Heart right ventricle (tissue), 16 donors: Measurements from ENCODE around the gene TPO. TPM values are rescaled to one million over a fixed set of nuclear protein-coding genes. Genes with fewer than 3 reads are reported as not detected.

ENCODE experiments used
- ATAC-seq, 8 donors: fragments of 200-7000 bp; cut with Tn5 transposase; one replicate each; pipeline ENCODE4 v1.9.1; 2020; ENCODE audit warnings: mild to moderate bottlenecking in 8 of 8, moderate library complexity in 8 of 8, moderate number of reproducible peaks in 1 of 8
- DNase-seq, 2 donors: peaks; one replicate each; pipeline ENCODE4 v3.0.0-alpha.2; 2020
- H3K27ac ChIP-seq, 10 donors: fragments of 200-600 bp; sonication (generic) in 2 of 10; one replicate each; pipeline versions ENCODE4 v1.5.0 to v1.8.0; 2020 to 2022; ENCODE audit warnings: mild to moderate bottlenecking in 3 of 10
- H3K27me3 ChIP-seq, 7 donors: fragments of 200-600 bp; one replicate each; pipeline ENCODE4 v1.8.0; 2021 to 2022; ENCODE audit warnings: mild to moderate bottlenecking in 2 of 7
- H3K36me3 ChIP-seq, 9 donors: fragments of 200-600 bp; sonication (generic) in 1 of 9; one replicate each; pipeline versions ENCODE4 v1.5.0 to v1.8.0; 2020 to 2022; ENCODE audit warnings: mild to moderate bottlenecking in 2 of 9
- H3K4me1 ChIP-seq, 9 donors: fragments of 200-600 bp; sonication (generic) in 1 of 9; one replicate each; pipeline versions ENCODE4 v1.5.0 to v1.8.0; 2020 to 2022; ENCODE audit warnings: mild to moderate bottlenecking in 4 of 9
- H3K4me3 ChIP-seq, 10 donors: fragments of 200-600 bp; sonication (generic) in 2 of 10; one replicate each; pipeline versions ENCODE4 v1.5.0 to v1.8.0; 2020 to 2022; ENCODE audit warnings: mild to moderate bottlenecking in 7 of 10, moderate library complexity in 2 of 10
- H3K9me3 ChIP-seq, 11 donors: fragments of 200-600 bp in 10 of 11; sonication (generic) in 2 of 11; one replicate each; pipeline versions ENCODE4 v1.5.0 to v1.8.0; 2013 to 2022; ENCODE audit warnings: mild to moderate bottlenecking in 2 of 11, control low read depth in 1 of 11, moderate library complexity in 1 of 11
- WGBS, 2 donors: extraction: QIAGEN DNeasy Blood & Tissue Kit; methylation state at CpG; one replicate each; pipeline ENCODE4 v1.1.7; 2013; ENCODE audit warnings: inconsistent platforms in 1 of 2; 5-methylcytosine and 5-hydroxymethylcytosine counted together
- intact Hi-C, 10 donors: fragments of 100-400 bp; cut with DNase I; formaldehyde crosslinking; loops; one replicate each; pipeline versions ENCODE4 v1.11.1 to v1.14.2; 2022
- polyA plus RNA-seq, 2 donors: library from polyadenylated mRNA; stranded (reverse); fragments of 200-250 nt; gene quantifications; one replicate each; pipeline ENCODE4 v1.2.3, GENCODE V29; 2013
- total RNA-seq, 10 donors: library from RNA; stranded (reverse); fragmentation: NEBNext Ultra II Directional in 3 of 10; extraction: Animal tissue kit (Norgen Biotek cat#: 25700) in 3 of 10; gene quantifications; one replicate each; pipeline versions ENCODE4 v1.2.1 to v1.2.4, GENCODE V29; 2021 to 2023
- TF ChIP-seq, protein P1 (sequence below), 9 donors: fragments of 200-600 bp; sonication (generic) in 2 of 9; IDR thresholded peaks; one replicate each; pipeline versions ENCODE4 v1.5.0 to v1.8.0; 2021 to 2022; ENCODE audit warnings: antibody characterized with exemption in 9 of 9, mild to moderate bottlenecking in 5 of 9, moderate library complexity in 1 of 9
- donor health status: Arrhythmogenic right ventricular cardiomyopathy.
- donor health status: ischemic (EF 13 %, LVEDD 7.1; RV severe dilation, severe dysfunction).
- donor health status: healthy with polysubstance abuse.
- donor health status: DM: no; HTN: yes; CAD: no.
- donor health status: DM: no; HTN: no; CAD: no.
- donor health status: ischemic (EF 25% LVEDD 6.9; RV normal size, moderate dysfunction).
- donor health status: ischemic (EF 25% LVEDD 5.7; RV mildly dilated, moderate dysfunction).
- donor health status: healthy.
- donor health status: DM: yes; HTN: yes; CAD: no.
- donor health status: Ischemic cardiomyopathy.
- donor health status: ischemic (EF 35%, LVEDD 5.7; RV mildly dilated, moderate dysfunction).
- donor health status: nonischemic (EF 11% LVEDD 7.7; RV severe dilation, severe dysfunction).
- donor health status: DM: yes; HTN: yes; CAD: no.
- donor health status: PGD.
- donor health status: ischemic (EF 29% LVEDD 5.4; RV normal size, mild dysfunction).
- donor health status: nonischemic (EF 23%, LVEDD 6.1; RV moderate dilation, normal function).

The TPO gene
- total and polyA plus RNA-seq, 12 donors: 0.85 to 22.1 (median 6.4) TPM

GRCh38 chr2:1581965-1582625, 168.8 kb downstream of the TPO start:
- peak overlapping the region in 6 of 10 donors; percentile 8 to 80 (median 60) for H3K27ac ChIP-seq

GRCh38 chr2:1582891-1583341, 169.7 kb downstream of the TPO start:
- peaks cover 0 to 10% (median 0%) of the 10 kb centered on the region in 7 donors for H3K27me3 ChIP-seq
- no peaks in the 10 kb centered on the region for H3K9me3 ChIP-seq
- no peak overlapping the region for H3K27ac ChIP-seq
- H3K36me3 ChIP-seq: no peaks in the 10 kb centered on the region
- no peak overlapping the region for H3K4me3 ChIP-seq
- WGBS, 2 donors: 91% methylated on average over 22 of the region's 22 CpGs
- peaks cover 0 to 13% (median 0%) of the 10 kb centered on the region in 9 donors for H3K4me1 ChIP-seq
- ATAC-seq: no peak
- no peak for DNase-seq
- TF ChIP-seq, protein P1, sequence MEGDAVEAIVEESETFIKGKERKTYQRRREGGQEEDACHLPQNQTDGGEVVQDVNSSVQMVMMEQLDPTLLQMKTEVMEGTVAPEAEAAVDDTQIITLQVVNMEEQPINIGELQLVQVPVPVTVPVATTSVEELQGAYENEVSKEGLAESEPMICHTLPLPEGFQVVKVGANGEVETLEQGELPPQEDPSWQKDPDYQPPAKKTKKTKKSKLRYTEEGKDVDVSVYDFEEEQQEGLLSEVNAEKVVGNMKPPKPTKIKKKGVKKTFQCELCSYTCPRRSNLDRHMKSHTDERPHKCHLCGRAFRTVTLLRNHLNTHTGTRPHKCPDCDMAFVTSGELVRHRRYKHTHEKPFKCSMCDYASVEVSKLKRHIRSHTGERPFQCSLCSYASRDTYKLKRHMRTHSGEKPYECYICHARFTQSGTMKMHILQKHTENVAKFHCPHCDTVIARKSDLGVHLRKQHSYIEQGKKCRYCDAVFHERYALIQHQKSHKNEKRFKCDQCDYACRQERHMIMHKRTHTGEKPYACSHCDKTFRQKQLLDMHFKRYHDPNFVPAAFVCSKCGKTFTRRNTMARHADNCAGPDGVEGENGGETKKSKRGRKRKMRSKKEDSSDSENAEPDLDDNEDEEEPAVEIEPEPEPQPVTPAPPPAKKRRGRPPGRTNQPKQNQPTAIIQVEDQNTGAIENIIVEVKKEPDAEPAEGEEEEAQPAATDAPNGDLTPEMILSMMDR (IDR thresholded peaks at IDR 0.05): no peak
- intact Hi-C loops: no loop called here

More at GRCh38 chr2:1581965-1582625, 168.8 kb downstream of the TPO start:
- Histone ChIP-seq H3K4me1 (peaks cover 0 to 13% (median 0%) of the 10 kb centered on the region in 9 donors), H3K9me3 (no peaks in the 10 kb centered on the region), H3K36me3 (no peaks in the 10 kb centered on the region), H3K27me3 (peaks cover 0 to 10% (median 0%) of the 10 kb centered on the region in 7 donors), H3K4me3 (peak overlapping the region in 2 of 10 donors; percentile 13 to 18)
- ATAC-seq (no peak), DNase-seq (no peak)
- WGBS, 2 donors: 56 to 62% methylated on average over 10 of the region's 10 CpGs
- intact Hi-C loops: no loop called here
- TF ChIP-seq, protein P1 (IDR thresholded peaks at IDR 0.05): no peak

GRCh38 chr2:1584051-1584531, 170.8 kb downstream of the TPO start:
- Histone ChIP-seq H3K36me3 (no peaks in the 10 kb centered on the region), H3K4me3 (no peak overlapping the region), H3K4me1 (peaks cover 0 to 13% (median 2%) of the 10 kb centered on the region in 9 donors), H3K27ac (no peak overlapping the region), H3K9me3 (no peaks in the 10 kb centered on the region), H3K27me3 (peaks cover 0 to 10% (median 0%) of the 10 kb centered on the region in 7 donors)
- DNase-seq (no peak), ATAC-seq (peak in 1 of 8 donors; percentile 31)
- intact Hi-C loops: no loop called here
- WGBS, 2 donors: 94 to 95% methylated on average over 21 of the region's 21 CpGs
- TF ChIP-seq, protein P1 (IDR thresholded peaks at IDR 0.05): no peak

DNA sequence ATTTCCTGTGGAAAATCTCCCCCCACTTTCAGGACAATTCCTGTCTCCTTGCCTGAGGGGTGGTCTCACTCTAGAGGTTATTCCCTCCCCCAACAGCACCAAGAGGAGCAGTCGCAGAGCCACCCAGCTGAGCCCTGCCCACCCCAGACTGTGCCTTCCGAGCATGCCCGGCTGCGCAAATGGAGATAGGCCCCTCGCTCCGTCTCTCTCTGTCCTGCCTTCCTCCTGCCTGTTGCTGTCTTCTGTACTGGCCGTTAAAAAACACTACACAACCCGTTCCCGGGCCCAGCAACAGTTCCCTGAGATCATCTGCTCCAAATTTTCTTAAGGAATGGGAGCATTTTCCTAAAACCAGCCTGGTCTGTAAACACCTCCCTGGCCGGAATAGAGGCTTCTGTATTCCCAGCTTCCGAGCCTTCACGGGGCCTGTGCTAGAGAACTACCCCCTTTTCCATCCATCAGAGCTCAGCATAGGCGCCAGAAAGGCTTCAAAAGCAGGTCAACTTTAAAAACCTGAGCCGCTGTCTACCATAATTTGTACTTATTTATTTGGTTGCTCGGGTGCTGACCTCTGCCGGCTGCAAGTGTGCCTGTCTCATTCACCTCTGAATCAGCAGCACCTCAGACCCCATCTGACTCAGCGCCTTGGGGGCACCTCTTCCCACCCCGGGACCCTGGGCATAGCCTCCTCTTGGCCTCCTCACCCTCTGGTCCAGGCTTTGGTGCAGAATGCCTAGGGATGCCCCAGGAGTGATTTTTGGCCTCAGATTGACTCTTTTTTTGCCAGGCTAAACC, 171.6 kb downstream of the TPO start:
- WGBS, 2 donors: 91 to 92% methylated on average over 18 of the region's 18 CpGs

More for the DNA sequence above, 171.6 kb downstream of the TPO start:
- Histone ChIP-seq H3K4me1 (peaks cover 0 to 19% (median 3%) of the 10 kb centered on the region in 9 donors), H3K36me3 (no peaks in the 10 kb centered on the region), H3K9me3 (no peaks in the 10 kb centered on the region), H3K27ac (no peak overlapping the region), H3K27me3 (peaks cover 0 to 10% (median 0%) of the 10 kb centered on the region in 7 donors), H3K4me3 (no peak overlapping the region)
- intact Hi-C loops: no loop called here
- DNase-seq: no peak
- TF ChIP-seq, protein P1 (IDR thresholded peaks at IDR 0.05): no peak
- ATAC-seq: no peak
